ENCODE measurements around the gene PAPPA.

PAPPA gene

GRCh38 chr9:116209414-116210116 lies 56.0 kb downstream of the PAPPA start:
- Mint-ChIP-seq H3K36me3 (no peaks in the 10 kb centered on the region), H3K4me1 (no peaks in the 10 kb centered on the region), H3K27ac (no peak overlapping the region), H3K27me3 (no peaks in the 10 kb centered on the region), H3K9me3 (no peaks in the 10 kb centered on the region), H3K4me3 (no peak overlapping the region)
- DNase-seq: no peak
- CTCF ChIA-PET: no interaction called here

DNA sequence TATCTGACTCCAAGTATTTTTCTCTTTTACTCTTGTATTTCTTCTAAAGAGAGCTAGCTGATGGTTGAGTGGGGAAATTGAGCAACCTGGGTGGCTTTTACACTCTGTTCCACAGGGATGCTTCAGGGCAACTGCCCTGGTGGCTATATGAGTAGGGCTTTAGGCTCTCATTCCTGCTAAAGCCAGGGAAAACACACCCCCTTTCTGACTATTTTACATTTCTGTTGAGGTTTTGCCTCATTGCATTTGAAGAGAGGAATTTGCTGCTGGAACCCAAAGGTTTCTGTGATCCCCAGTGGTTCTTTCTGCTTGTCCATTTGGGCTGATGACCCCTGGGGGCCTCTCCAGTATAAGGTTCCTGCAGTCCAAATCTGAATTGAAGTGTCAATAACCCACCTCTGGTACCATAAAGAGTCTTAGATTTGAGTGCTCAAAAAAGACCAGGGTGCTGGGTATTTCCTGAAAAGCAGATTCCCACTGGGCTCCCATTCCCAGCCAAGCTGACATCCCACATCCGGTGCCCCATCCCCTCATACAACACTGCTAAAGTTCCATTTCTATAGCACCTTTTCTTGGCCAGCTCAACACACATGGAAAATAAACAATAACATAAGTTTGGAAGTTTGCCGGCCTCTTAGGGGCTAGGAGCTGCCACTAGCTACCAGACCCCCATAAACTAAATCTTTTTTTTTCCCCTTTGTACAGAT lies 59.5 kb downstream of the PAPPA start:
- no peaks in the 10 kb centered on the region for H3K36me3 Mint-ChIP-seq
- no peak overlapping the region for H3K4me3 Mint-ChIP-seq
- CTCF ChIA-PET: no interaction called here
- no peaks in the 10 kb centered on the region for H3K9me3 Mint-ChIP-seq
- no peaks in the 10 kb centered on the region for H3K4me1 Mint-ChIP-seq
- DNase-seq: no peak
- H3K27me3 Mint-ChIP-seq: no peaks in the 10 kb centered on the region
- no peak overlapping the region for H3K27ac Mint-ChIP-seq

DNA sequence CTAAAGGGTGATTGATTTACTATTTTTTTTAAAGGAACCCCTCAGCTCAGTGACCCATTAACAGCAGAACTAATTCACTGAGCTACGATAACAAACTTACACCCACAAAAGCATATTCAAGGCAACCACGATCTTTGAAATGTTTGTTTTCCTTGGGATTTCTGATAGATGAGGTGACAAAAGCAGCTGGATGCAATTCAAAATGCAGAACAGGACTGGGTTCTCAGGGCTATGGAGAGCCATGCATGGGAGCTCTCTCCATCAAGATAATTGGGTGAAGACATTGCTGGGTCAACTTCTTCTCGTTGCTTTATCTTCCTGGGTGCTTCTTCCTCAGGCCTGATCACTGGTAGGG lies 60.1 kb downstream of the PAPPA start:
- H3K36me3 Mint-ChIP-seq: no peaks in the 10 kb centered on the region
- no peaks in the 10 kb centered on the region for H3K27me3 Mint-ChIP-seq
- no peak overlapping the region for H3K27ac Mint-ChIP-seq
- H3K9me3 Mint-ChIP-seq: no peaks in the 10 kb centered on the region
- CTCF ChIA-PET: no interaction called here
- H3K4me3 Mint-ChIP-seq: no peak overlapping the region
- DNase-seq: no peak
- no peaks in the 10 kb centered on the region for H3K4me1 Mint-ChIP-seq

GRCh38 chr9:116218399-116218798 lies 64.8 kb downstream of the PAPPA start:
- Mint-ChIP-seq H3K4me1 (no peaks in the 10 kb centered on the region), H3K36me3 (no peaks in the 10 kb centered on the region), H3K27me3 (no peaks in the 10 kb centered on the region), H3K27ac (no peak overlapping the region), H3K4me3 (no peak overlapping the region), H3K9me3 (no peaks in the 10 kb centered on the region)
- CTCF ChIA-PET: no interaction called here
- DNase-seq: no peak

DNA sequence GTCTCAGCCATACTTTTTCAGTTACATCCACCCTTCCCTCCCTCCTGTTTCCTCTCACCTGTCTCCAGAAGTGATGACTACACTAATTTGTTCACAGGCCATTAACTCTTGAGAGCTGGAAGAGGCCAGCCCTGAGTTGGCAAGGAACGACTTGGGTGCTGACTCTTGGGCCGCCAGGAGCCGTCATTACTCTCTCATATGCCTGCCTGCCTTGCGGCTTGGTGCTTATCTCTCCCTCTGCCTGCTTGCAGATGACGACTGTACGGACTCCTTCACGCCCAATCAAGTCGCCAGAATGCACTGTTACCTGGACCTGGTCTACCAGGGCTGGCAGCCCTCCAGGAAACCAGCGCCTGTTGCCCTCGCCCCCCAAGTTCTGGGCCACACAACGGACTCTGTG lies 66.1 kb downstream of the PAPPA start:
- Mint-ChIP-seq H3K36me3 (no peaks in the 10 kb centered on the region), H3K9me3 (no peaks in the 10 kb centered on the region), H3K27ac (no peak overlapping the region), H3K27me3 (no peaks in the 10 kb centered on the region), H3K4me1 (no peaks in the 10 kb centered on the region), H3K4me3 (no peak overlapping the region)
- no peak for DNase-seq
- CTCF ChIA-PET: no interaction called here

DNA sequence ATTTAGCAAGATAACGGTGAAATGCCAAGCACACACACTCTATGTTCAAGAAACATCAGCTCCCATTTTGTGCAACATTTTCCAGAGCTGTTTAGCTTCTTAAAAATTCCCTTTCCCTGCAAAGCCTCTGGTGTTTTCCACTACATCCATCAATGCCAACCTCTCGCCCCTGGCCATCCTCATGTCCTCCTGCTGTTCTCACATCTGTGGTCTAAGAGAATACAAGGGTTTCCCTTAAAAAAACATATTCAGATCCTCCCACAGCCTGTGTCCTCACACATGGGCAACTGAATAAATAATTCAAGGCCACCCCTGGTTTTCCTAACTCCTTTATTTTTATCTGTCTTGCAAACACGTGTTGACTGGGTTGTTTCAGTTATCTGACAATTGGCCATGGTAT lies 70.3 kb downstream of the PAPPA start:
- Mint-ChIP-seq H3K27me3 (no peaks in the 10 kb centered on the region), H3K36me3 (no peaks in the 10 kb centered on the region), H3K4me3 (no peak overlapping the region), H3K4me1 (no peaks in the 10 kb centered on the region), H3K9me3 (no peaks in the 10 kb centered on the region), H3K27ac (no peak overlapping the region)
- CTCF ChIA-PET: no interaction called here
- no peak for DNase-seq

- Mint-ChIP-seq H3K9me3 (no peaks in the 10 kb centered on the region), H3K4me1 (no peaks in the 10 kb centered on the region), H3K36me3 (no peaks in the 10 kb centered on the region), H3K27ac (no peak overlapping the region), H3K4me3 (no peak overlapping the region), H3K27me3 (no peaks in the 10 kb centered on the region)
- CTCF ChIA-PET: no interaction called here
- no peak for DNase-seq
Measured at GRCh38 chr9:116230051-116230632, 76.6 kb downstream of the PAPPA start.

- CTCF ChIA-PET: no interaction called here
Measured at GRCh38 chr9:116232424-116233159, 79.0 kb downstream of the PAPPA start.

DNA sequence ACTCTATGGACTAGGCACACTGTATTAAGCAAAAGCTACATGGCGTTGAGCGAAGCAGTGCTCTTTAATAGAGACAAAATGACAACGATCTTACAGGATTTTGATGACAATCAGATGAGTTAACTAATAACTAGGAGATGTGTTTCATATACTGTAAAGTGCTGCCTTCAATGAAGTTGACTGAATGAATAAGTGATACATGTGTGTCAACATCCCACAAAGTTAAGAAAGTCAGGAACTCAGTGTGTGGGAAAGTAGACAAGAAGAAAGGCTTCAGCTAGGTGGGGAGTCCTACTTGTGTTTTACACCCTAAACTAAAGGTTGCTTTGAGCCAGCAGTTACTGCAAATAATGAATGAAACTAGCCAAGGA lies 79.6 kb downstream of the PAPPA start:
- DNase-seq: no peak
- Mint-ChIP-seq H3K4me1 (no peaks in the 10 kb centered on the region), H3K27ac (no peak overlapping the region), H3K4me3 (no peak overlapping the region), H3K36me3 (no peaks in the 10 kb centered on the region), H3K27me3 (no peaks in the 10 kb centered on the region), H3K9me3 (no peaks in the 10 kb centered on the region)
- CTCF ChIA-PET: no interaction called here

More at GRCh38 chr9:116232424-116233159, 79.0 kb downstream of the PAPPA start:
- no peak for DNase-seq
- no peak overlapping the region for H3K4me3 Mint-ChIP-seq
- no peaks in the 10 kb centered on the region for H3K9me3 Mint-ChIP-seq
- no peaks in the 10 kb centered on the region for H3K36me3 Mint-ChIP-seq
- no peaks in the 10 kb centered on the region for H3K27me3 Mint-ChIP-seq
- no peak overlapping the region for H3K27ac Mint-ChIP-seq
- H3K4me1 Mint-ChIP-seq: no peaks in the 10 kb centered on the region

GRCh38 chr9:116234081-116234480 lies 80.5 kb downstream of the PAPPA start:
- Mint-ChIP-seq H3K27me3 (no peaks in the 10 kb centered on the region), H3K27ac (no peak overlapping the region), H3K4me3 (no peak overlapping the region), H3K9me3 (no peaks in the 10 kb centered on the region), H3K36me3 (no peaks in the 10 kb centered on the region), H3K4me1 (no peaks in the 10 kb centered on the region)
- no peak for DNase-seq
- CTCF ChIA-PET: no interaction called here

GRCh38 chr9:116236979-116237378 lies 83.4 kb downstream of the PAPPA start:
- CTCF ChIA-PET: no interaction called here
- H3K27ac Mint-ChIP-seq: no peak overlapping the region
- DNase-seq: no peak
- H3K36me3 Mint-ChIP-seq: no peaks in the 10 kb centered on the region
- H3K9me3 Mint-ChIP-seq: no peaks in the 10 kb centered on the region
- no peaks in the 10 kb centered on the region for H3K27me3 Mint-ChIP-seq
- no peak overlapping the region for H3K4me3 Mint-ChIP-seq
- H3K4me1 Mint-ChIP-seq: no peaks in the 10 kb centered on the region

GRCh38 chr9:116237456-116237855 lies 83.9 kb downstream of the PAPPA start:
- H3K36me3 Mint-ChIP-seq: no peaks in the 10 kb centered on the region
- no peak for DNase-seq
- H3K4me1 Mint-ChIP-seq: no peaks in the 10 kb centered on the region
- H3K9me3 Mint-ChIP-seq: no peaks in the 10 kb centered on the region
- no peak overlapping the region for H3K27ac Mint-ChIP-seq
- CTCF ChIA-PET: no interaction called here
- no peak overlapping the region for H3K4me3 Mint-ChIP-seq
- no peaks in the 10 kb centered on the region for H3K27me3 Mint-ChIP-seq

DNA sequence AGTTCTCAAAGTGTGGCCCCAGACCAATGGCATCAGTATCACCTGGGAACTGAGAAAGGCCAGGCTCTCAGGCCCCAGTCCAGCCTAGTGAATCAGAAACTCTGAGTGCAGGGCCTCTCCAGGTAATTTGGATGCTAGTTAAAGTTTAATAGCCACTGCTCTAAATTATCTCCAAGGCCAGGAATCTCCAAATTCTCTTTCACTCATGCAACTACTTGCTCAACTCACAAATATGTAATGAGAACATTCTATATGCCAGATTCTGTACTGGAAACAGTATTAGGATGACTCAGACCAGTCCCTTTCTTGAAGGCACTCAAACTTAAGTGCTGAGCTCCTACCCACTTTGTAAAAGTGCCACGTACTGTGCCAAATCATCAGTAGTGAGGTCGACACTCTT lies 84.6 kb downstream of the PAPPA start:
- Mint-ChIP-seq H3K4me1 (no peaks in the 10 kb centered on the region), H3K9me3 (no peaks in the 10 kb centered on the region), H3K27ac (no peak overlapping the region), H3K27me3 (no peaks in the 10 kb centered on the region), H3K36me3 (no peaks in the 10 kb centered on the region), H3K4me3 (no peak overlapping the region)
- CTCF ChIA-PET: no interaction called here
- DNase-seq: no peak

DNA sequence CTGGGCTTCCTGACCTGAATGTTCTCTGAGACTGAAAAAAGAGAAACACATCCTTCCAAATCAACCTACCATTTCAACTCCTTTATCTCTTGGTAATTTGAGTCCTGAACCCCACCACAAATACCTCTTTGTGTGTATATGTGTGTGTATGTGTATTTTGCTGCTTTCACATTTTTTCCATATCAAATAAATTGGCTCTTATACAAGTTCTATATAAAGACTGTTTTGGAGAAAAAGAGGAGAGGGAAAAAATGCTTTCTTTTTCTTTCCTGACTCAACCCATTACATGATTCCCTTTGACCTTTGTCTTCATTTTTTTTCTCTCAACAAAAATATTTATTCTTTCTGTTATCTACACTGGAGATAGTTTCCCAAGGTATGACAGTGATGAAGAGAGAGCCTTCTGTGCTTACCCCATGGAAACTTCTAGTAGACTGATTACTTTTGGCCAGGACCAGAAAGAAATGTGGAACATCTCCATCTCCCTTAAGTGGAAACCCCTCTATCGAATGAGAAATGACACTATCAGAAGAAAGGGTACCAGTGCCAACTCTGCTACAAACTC lies 85.3 kb downstream of the PAPPA start:
- CTCF ChIA-PET: no interaction called here

More for the DNA sequence above, 85.3 kb downstream of the PAPPA start:
- Mint-ChIP-seq H3K27me3 (no peaks in the 10 kb centered on the region), H3K27ac (no peak overlapping the region), H3K4me3 (no peak overlapping the region), H3K4me1 (no peaks in the 10 kb centered on the region), H3K9me3 (no peaks in the 10 kb centered on the region), H3K36me3 (no peaks in the 10 kb centered on the region)
- DNase-seq: no peak

Measured in activated naive CD4-positive, alpha-beta T cell treated with anti-CD3 and anti-CD28 coated beads, Interleukin-2, amount 10 ng/mL, durations not matched to agents 7 days and 5 days (primary cell).